Endothelial cell of umbilical vein (primary cell): Measurements from ENCODE around the gene KIRREL1. TPM values are rescaled to one million over a fixed set of nuclear protein-coding genes. Genes with fewer than 3 reads are reported as not detected.

Source experiments
- BruUV-seq: library from RNA; stranded (reverse); fragments of 400-500 nt; replicated peaks from 2 replicates; lab custom pipeline; 2021; lab: Mats Ljungman, UMichigan
- CTCF ChIA-PET: fragments of 300-600, 350-600 bp; sonication (Branson Sonifier 250); formaldehyde crosslinking; loops from one replicate; lab custom pipeline; 2021; ENCODE audit warnings: antibody characterized with exemption, inconsistent platforms; lab: Charles Lee
- POLR2A ChIA-PET: fragments of 300-600, 350-600 bp; sonication (Branson Sonifier 250); formaldehyde crosslinking; loops from one replicate; lab custom pipeline; 2021; ENCODE audit warnings: antibody characterized with exemption, inconsistent platforms; lab: Charles Lee
- DNase-seq: peaks from one replicate; pipeline ENCODE4 v3.0.0-alpha.2; 2011; ENCODE audit warnings: low read depth, low spot score
- FAIRE-seq: peaks from 2 replicates; lab custom pipeline; 2011; peaks lifted over from hg19 to GRCh38; lab: Jason Lieb, UNC
- H2AFZ ChIP-seq: 2 replicates; pipeline ENCODE4 v1.6.0; 2012; ENCODE audit warnings: low read depth, low read length, control low read depth, inconsistent platforms
- H3K27ac ChIP-seq: 2 replicates; pipeline ENCODE4 v1.5.1; 2011; ENCODE audit warnings: low read depth, mild to moderate bottlenecking, control low read depth, low read length, moderate library complexity; ENCODE audit not compliant: insufficient read depth
- H3K27me3 ChIP-seq, 2 experiments: 2 replicates each; pipeline versions ENCODE4 v1.6.0 to v1.6.1; 2011; ENCODE audit warnings: low read length in 2 of 2, mixed read lengths in 1 of 2; ENCODE audit not compliant: control insufficient read depth in 2 of 2, insufficient read depth in 2 of 2
- H3K36me3 ChIP-seq, 2 experiments: 2 replicates in 1 of 2; 3 replicates in 1 of 2; pipeline ENCODE4 v1.5.1; 2011; ENCODE audit warnings: low read length in 2 of 2, mild to moderate bottlenecking in 1 of 2, moderate library complexity in 1 of 2; ENCODE audit not compliant: control insufficient read depth in 2 of 2, insufficient read depth in 2 of 2; ENCODE audit errors: extremely low read depth in 1 of 2
- H3K4me1 ChIP-seq: 3 replicates; pipeline ENCODE4 v1.5.1; 2011; ENCODE audit warnings: mild to moderate bottlenecking, low read length; ENCODE audit not compliant: control insufficient read depth, insufficient read depth; ENCODE audit errors: extremely low read depth
- H3K4me2 ChIP-seq: 2 replicates; pipeline ENCODE4 v1.6.1; 2011; ENCODE audit warnings: low read length, control low read depth, mixed read lengths; ENCODE audit not compliant: insufficient read depth
- H3K4me3 ChIP-seq, 3 experiments: fragments of 200-600 bp in 1 of 3; sonication (generic), shearing (Covaris generic) in 1 of 3; replicated peaks in 1 of 3; 2 replicates each; pipeline ENCODE4 v1.5.1; 2011 to 2016; ENCODE audit warnings: control low read depth in 3 of 3, low read length in 3 of 3, mild to moderate bottlenecking in 2 of 3, inconsistent platforms in 1 of 3, low read depth in 1 of 3, moderate library complexity in 1 of 3; ENCODE audit not compliant: insufficient read depth in 1 of 3
- H3K79me2 ChIP-seq: 2 replicates; pipeline ENCODE4 v1.6.0; 2012; ENCODE audit warnings: low read length, inconsistent platforms; ENCODE audit not compliant: control insufficient read depth, insufficient read depth
- H3K9ac ChIP-seq: replicated peaks from 2 replicates; pipeline ENCODE3; 2011; ENCODE audit warnings: low read length, control low read depth; ENCODE audit not compliant: insufficient read depth; ENCODE audit errors: extremely low read depth
- H3K9me1 ChIP-seq: replicated peaks from 3 replicates; pipeline ENCODE4 v1.6.0; 2011; ENCODE audit warnings: mild to moderate bottlenecking, low read length; ENCODE audit not compliant: control insufficient read depth, insufficient read depth; ENCODE audit errors: extremely low read depth
- H3K9me3 ChIP-seq: replicated peaks from 2 replicates; pipeline ENCODE4 v1.5.1; 2012; ENCODE audit warnings: low read length, inconsistent platforms; ENCODE audit not compliant: control insufficient read depth, insufficient read depth
- H4K20me1 ChIP-seq: replicated peaks from 2 replicates; pipeline ENCODE3; 2011; ENCODE audit warnings: mild to moderate bottlenecking, low read length; ENCODE audit not compliant: control insufficient read depth, insufficient read depth; ENCODE audit errors: extremely low read depth
- CTCF ChIP-seq, 2 donors: IDR thresholded peaks; 1 replicate in 1 of 2; 2 replicates in 1 of 2; pipeline ENCODE4 v1.5.1; 2011; ENCODE audit warnings: low read length in 2 of 2, mild to moderate bottlenecking in 2 of 2, moderate library complexity in 2 of 2, control low read depth in 1 of 2, inconsistent platforms in 1 of 2, low read depth in 1 of 2; ENCODE audit not compliant: insufficient read depth in 1 of 2; ENCODE audit errors: extremely low read depth in 1 of 2
- EZH2 ChIP-seq: IDR thresholded peaks from 2 replicates; pipeline ENCODE4 v1.6.1; 2012; ENCODE audit warnings: borderline replicate concordance, low read depth, mild to moderate bottlenecking, moderate library complexity, low read length, inconsistent platforms; ENCODE audit not compliant: severe bottlenecking
- FOS ChIP-seq: IDR thresholded peaks from 2 replicates; pipeline ENCODE4 v1.6.1; 2011; ENCODE audit warnings: mild to moderate bottlenecking, low read length, moderate library complexity, borderline replicate concordance; ENCODE audit not compliant: insufficient read depth
- GATA2 ChIP-seq: IDR thresholded peaks from 2 replicates; pipeline ENCODE4 v1.7.0; 2011; ENCODE audit warnings: low read depth, mild to moderate bottlenecking, moderate library complexity, mixed read lengths, low read length; ENCODE audit not compliant: insufficient read length, insufficient read depth
- JUN ChIP-seq: IDR thresholded peaks from 2 replicates; pipeline ENCODE4 v1.6.1; 2011; ENCODE audit warnings: borderline replicate concordance, low read depth; ENCODE audit not compliant: insufficient read length, insufficient read depth
- MAX ChIP-seq: IDR thresholded peaks from 2 replicates; pipeline ENCODE4 v1.6.1; 2011; ENCODE audit not compliant: insufficient read depth, insufficient read length
- MYC ChIP-seq: IDR thresholded peaks from one replicate; pipeline ENCODE4 v1.6.1; 2011; ENCODE audit warnings: mild to moderate bottlenecking, low read depth, low read length
- POLR2A ChIP-seq: IDR thresholded peaks from 2 replicates; pipeline ENCODE4 v1.6.1; 2012; ENCODE audit warnings: low read depth, mild to moderate bottlenecking, control low read depth, low read length
- POLR2AphosphoS5 ChIP-seq: IDR thresholded peaks from 2 replicates; pipeline ENCODE4 v1.6.1; 2012; ENCODE audit warnings: low read depth, mild to moderate bottlenecking, control low read depth, low read length, moderate library complexity; ENCODE audit not compliant: insufficient read depth
- dilution Hi-C: fragments of 300-500 bp; cut with MboI; formaldehyde crosslinking; loops from one replicate; pipeline ENCODE4 v1.15.0; 2019; ENCODE audit warnings: low sequenced_read_pairs; ENCODE audit not compliant: extremely low pct_ligation_motif_present
- intact Hi-C: fragments of 100-400 bp; cut with micrococcal nuclease; formaldehyde crosslinking; loops from one replicate; pipeline ENCODE4 v1.10.0; 2022
- polyA plus RNA-seq, 4 experiments: library from polyadenylated mRNA; depleted of rRNA in 3 of 4; stranded (reverse) in 3 of 4; unstranded in 1 of 4; fragments of >200 nt; gene quantifications; 2 replicates each; pipeline versions ENCODE4 v1.2.1 to v1.2.3, GENCODE V29; 2011 to 2012; ENCODE audit warnings: missing spikeins in 1 of 4
- total RNA-seq: library from RNA; stranded (reverse); gene quantifications from 2 replicates; pipeline ENCODE4 v1.2.3, GENCODE V29; 2021

KIRREL1 gene
- total and polyA plus RNA-seq, 2 donors (not counting 3 experiments of a cell fraction or from before 2014, with no cell fraction given), result 35.6 to 57.6 TPM

GRCh38 chr1:158146165-158146564 is 152.7 kb downstream of the KIRREL1 start:
- H3K27ac ChIP-seq, result no peak overlapping the region
- no peak for DNase-seq
- H3K27me3 ChIP-seq, result no peaks in the 10 kb centered on the region
- TF ChIP-seq JUN (no peak), MYC (no peak), FOS (peak; percentile 51)
- H3K36me3 ChIP-seq, result no peaks in the 10 kb centered on the region
- H3K9ac ChIP-seq, result no peak overlapping the region
- POLR2A ChIA-PET, result no interaction called here
- no peaks in the 10 kb centered on the region for H4K20me1 ChIP-seq
- no peak overlapping the region for H3K4me3 ChIP-seq
- no peaks in the 10 kb centered on the region for H3K9me1 ChIP-seq
- H3K9me3 ChIP-seq, result no peaks in the 10 kb centered on the region
- H3K4me1 ChIP-seq, result peaks cover 14% of the 10 kb centered on the region
- BruUV-seq, result TSS peak; percentile 25
- dilution Hi-C loops, result no loop called here
- FAIRE-seq, result no peak
- H2AFZ ChIP-seq, result no peak overlapping the region
- CTCF ChIA-PET, result interaction anchor here (0.8 to 1.6 kb wide), 4 partner anchors 21 to 32 kb away, joined by 3 to 4 read pairs (median 3); no protein-coding TSS in a partner anchor
- H3K4me2 ChIP-seq, result no peak overlapping the region
- H3K79me2 ChIP-seq, result no peaks in the 10 kb centered on the region
- intact Hi-C loops, result no loop called here

GRCh38 chr1:158146739-158147138 is 153.3 kb downstream of the KIRREL1 start:
- Histone ChIP-seq H4K20me1 (no peaks in the 10 kb centered on the region), H3K36me3 (no peaks in the 10 kb centered on the region), H3K27ac (no peak overlapping the region), H3K79me2 (no peaks in the 10 kb centered on the region), H3K9ac (no peak overlapping the region), H2AFZ (no peak overlapping the region), H3K4me3 (no peak overlapping the region), H3K27me3 (peaks cover 0 to 2% of the 10 kb centered on the region in 2 experiments), H3K4me2 (no peak overlapping the region), H3K4me1 (peaks cover 14% of the 10 kb centered on the region), H3K9me3 (no peaks in the 10 kb centered on the region), H3K9me1 (no peaks in the 10 kb centered on the region)
- dilution Hi-C loops (no loop called here), intact Hi-C loops (no loop called here)
- DNase-seq, result no peak
- no peak for FAIRE-seq
- CTCF ChIA-PET, result interaction anchor here (1.6 kb wide), 1 partner anchor 31 kb away, joined by 3 read pairs; no protein-coding TSS in a partner anchor
- POLR2A ChIA-PET, result no interaction called here
- no peak for TF ChIP-seq GATA2
- no peak for TF ChIP-seq MAX
- no peak for TF ChIP-seq JUN
- no peak for TF ChIP-seq MYC
- TF ChIP-seq POLR2AphosphoS5, result no peak
- TF ChIP-seq POLR2A, result no peak
- no peak for TF ChIP-seq EZH2
- no peak for TF ChIP-seq CTCF (IDR thresholded peaks at IDR 0.05; ENCODE audit: extremely low read depth in 1 of 2, insufficient read depth in 1 of 2, low read depth in 1 of 2, low read length in 2 of 2)
- no peak for TF ChIP-seq FOS
- BruUV-seq, result TSS peak; percentile 21
